HCT116 (cell line): Measurements from ENCODE around the gene YWHAQ. TPM values are rescaled to one million over a fixed set of nuclear protein-coding genes. Genes with fewer than 3 reads are reported as not detected.
"Not testable (repeated sequence)": the region's sequence is repeated elsewhere in the genome, so short reads cannot be mapped to it uniquely, and the experiment has no call there.

ENCODE experiments used
- ATAC-seq: fragments of 200-7000 bp; cut with Tn5 transposase; 2 replicates; pipeline ENCODE4 v1.9.1; 2020; ENCODE audit warnings: mild to moderate bottlenecking, moderate library complexity
- BruUV-seq: library from RNA; stranded (reverse); fragments of 400-500 nt; replicated peaks from 2 replicates; lab custom pipeline; 2021; lab: Mats Ljungman, UMichigan
- CTCF ChIA-PET: fragments of 300-600 bp; sonication (Branson Sonifier 250); formaldehyde crosslinking; loops from one replicate; lab custom pipeline; 2021; ENCODE audit warnings: antibody characterized with exemption; lab: Charles Lee
- POLR2A ChIA-PET: fragments of 300-600, 350-600 bp; sonication (Branson Sonifier 250); formaldehyde crosslinking; loops from one replicate; lab custom pipeline; 2021; ENCODE audit warnings: antibody characterized with exemption; lab: Charles Lee
- RAD21 ChIA-PET, 2 experiments: fragments of 300-600 bp; sonication (Branson Sonifier 250); formaldehyde crosslinking; loops; one replicate each; lab custom pipeline; 2023; ENCODE audit warnings: low total read pairs in 2 of 2; ENCODE audit not compliant: uncharacterized antibody in 2 of 2, unreplicated experiment in 2 of 2, low non-redundant PET in 1 of 2; lab: Charles Lee
- DNase-seq: peaks from one replicate; pipeline ENCODE4 v3.0.0-alpha.2; 2010; ENCODE audit warnings: low read depth, low spot score
- H2AFZ ChIP-seq: fragments of 200-600 bp; shearing (Covaris generic), sonication (generic); 2 replicates; pipeline ENCODE4 v1.6.1; 2017; ENCODE audit warnings: low read depth, mixed run types, mixed read lengths, antibody characterized with exemption, low read length; ENCODE audit not compliant: poor library complexity, severe bottlenecking
- H3K27ac ChIP-seq: 2 replicates; pipeline ENCODE4 v1.5.1; 2012; ENCODE audit warnings: low read depth, low read length
- H3K27me3 ChIP-seq: fragments of 200-600 bp; sonication (generic); 2 replicates; pipeline ENCODE4 v1.6.1; 2016; ENCODE audit warnings: mixed run types, low read length, mixed read lengths; ENCODE audit not compliant: insufficient read depth
- H3K36me3 ChIP-seq, 2 experiments: fragments of 200-500 bp in 1 of 2; fragments of 200-600 bp in 1 of 2; sonication (Bioruptor generic) in 1 of 2; sonication (generic) in 1 of 2; 2 replicates each; pipeline versions ENCODE4 v1.5.1 to v1.6.1; 2014 to 2016; ENCODE audit warnings: low read length in 2 of 2, inconsistent platforms in 1 of 2, mixed read lengths in 1 of 2, mixed run types in 1 of 2; ENCODE audit not compliant: insufficient read depth in 2 of 2, control insufficient read depth in 1 of 2
- H3K4me1 ChIP-seq, 2 experiments: fragments of 200-600 bp in 1 of 2; sonication (generic) in 1 of 2; 2 replicates each; pipeline versions ENCODE4 v1.5.1 to v1.6.1; 2012 to 2017; ENCODE audit warnings: low read length in 2 of 2, inconsistent platforms in 1 of 2, mild to moderate bottlenecking in 1 of 2, mixed read lengths in 1 of 2, mixed run types in 1 of 2, moderate library complexity in 1 of 2; ENCODE audit not compliant: insufficient read depth in 2 of 2, control insufficient read depth in 1 of 2
- H3K4me2 ChIP-seq: fragments of 200-600 bp; sonication (generic); 2 replicates; pipeline ENCODE4 v1.6.1; 2017; ENCODE audit warnings: mixed run types, low read length, mixed read lengths
- H3K4me3 ChIP-seq, 2 experiments: fragments of 200-600 bp in 1 of 2; sonication (generic) in 1 of 2; replicated peaks in 1 of 2; 2 replicates each; pipeline ENCODE4 v1.5.1; 2011 to 2016; ENCODE audit warnings: low read length in 2 of 2, control low read depth in 1 of 2, low read depth in 1 of 2, mild to moderate bottlenecking in 1 of 2, mixed read lengths in 1 of 2, mixed run types in 1 of 2
- H3K79me2 ChIP-seq: fragments of 200-600 bp; sonication (generic); 2 replicates; pipeline ENCODE4 v1.6.1; 2017; ENCODE audit warnings: mild to moderate bottlenecking, mixed run types, low read length, moderate library complexity, mixed read lengths; ENCODE audit not compliant: insufficient read depth
- H3K9ac ChIP-seq: fragments of 200-600 bp; sonication (generic); 2 replicates; pipeline ENCODE4 v1.6.1; 2016; ENCODE audit warnings: low read length, mixed read lengths
- H3K9me2 ChIP-seq: fragments of 200-600 bp; sonication (generic), shearing (Covaris generic); 2 replicates; pipeline ENCODE4 v1.6.1; 2017; ENCODE audit warnings: mixed run types, mild to moderate bottlenecking, moderate library complexity; ENCODE audit not compliant: insufficient read depth
- H3K9me3 ChIP-seq, 2 experiments: fragments of 200-500 bp in 1 of 2; fragments of 200-600 bp in 1 of 2; sonication (Bioruptor generic) in 1 of 2; sonication (generic) in 1 of 2; 2 replicates each; pipeline ENCODE4 v1.6.1; 2014 to 2017; ENCODE audit warnings: low read length in 2 of 2, mixed read lengths in 2 of 2, inconsistent platforms in 1 of 2, low read depth in 1 of 2, mild to moderate bottlenecking in 1 of 2, mixed run types in 1 of 2, moderate library complexity in 1 of 2; ENCODE audit not compliant: control insufficient read depth in 1 of 2, insufficient read depth in 1 of 2
- H4K20me1 ChIP-seq: fragments of 200-600 bp; sonication (generic), shearing (Covaris generic); 2 replicates; pipeline ENCODE4 v1.6.1; 2017; ENCODE audit warnings: mixed run types, mild to moderate bottlenecking, moderate library complexity; ENCODE audit not compliant: insufficient read depth
- CBX3 ChIP-seq: IDR thresholded peaks from 2 replicates; pipeline ENCODE4 v1.6.1; 2012; ENCODE audit warnings: low read depth
- ELF1 ChIP-seq: IDR thresholded peaks from 2 replicates; pipeline ENCODE4 v1.6.1; 2012; ENCODE audit warnings: low read depth, borderline replicate concordance
- EZH2 ChIP-seq: fragments of 200-600 bp; sonication (generic); IDR thresholded peaks from 2 replicates; pipeline ENCODE4 v1.6.1; 2017; ENCODE audit warnings: antibody characterized with exemption, mixed run types
- EZH2phosphoT487 ChIP-seq: fragments of 200-600 bp; IDR thresholded peaks from 2 replicates; pipeline ENCODE4 v1.6.1; 2018; ENCODE audit warnings: antibody characterized with exemption, borderline replicate concordance
- JUND ChIP-seq: IDR thresholded peaks from 2 replicates; pipeline ENCODE4 v1.6.1; 2012
- POLR2AphosphoS5 ChIP-seq: IDR thresholded peaks from 2 replicates; pipeline ENCODE4 v1.6.1; 2011; ENCODE audit warnings: mild to moderate bottlenecking, low read depth, low read length, moderate library complexity
- RAD21 ChIP-seq: IDR thresholded peaks from 2 replicates; pipeline ENCODE4 v1.6.1; 2012; ENCODE audit warnings: low read depth, mild to moderate bottlenecking
- SP1 ChIP-seq: IDR thresholded peaks from 2 replicates; pipeline ENCODE4 v1.6.1; 2012; ENCODE audit warnings: low read depth
- TCF7L2 ChIP-seq: IDR thresholded peaks from 2 replicates; pipeline ENCODE4 v1.7.0; 2011; ENCODE audit warnings: borderline replicate concordance, inconsistent platforms; ENCODE audit not compliant: insufficient read depth, insufficient read length; ENCODE audit errors: extremely low read depth
- ZBTB33 ChIP-seq: IDR thresholded peaks from 2 replicates; pipeline ENCODE4 v1.6.1; 2011; ENCODE audit warnings: mild to moderate bottlenecking, low read length, moderate library complexity; ENCODE audit not compliant: insufficient replicate concordance; ENCODE audit errors: extremely low read depth
- ZFX ChIP-seq: fragments of 450-650 bp; IDR thresholded peaks from 2 replicates; pipeline ENCODE4 v1.6.1; 2017
- ZNF274 ChIP-seq: fragments of 200-500 bp; sonication (Bioruptor generic); IDR thresholded peaks from 2 replicates; pipeline ENCODE4 v1.6.1; 2014; ENCODE audit warnings: mild to moderate bottlenecking, low read depth, low read length, inconsistent platforms
- intact Hi-C: fragments of 100-400 bp; cut with micrococcal nuclease; formaldehyde crosslinking; loops from 2 replicates; pipeline ENCODE4 v1.10.0; 2022
- total RNA-seq: library from RNA; stranded (reverse); gene quantifications from one replicate; pipeline ENCODE4 v1.2.1, GENCODE V29; 2021; ENCODE audit not compliant: unreplicated experiment

The YWHAQ gene
- total RNA-seq, 1 experiment from 2014 or later: 365 TPM

DNA sequence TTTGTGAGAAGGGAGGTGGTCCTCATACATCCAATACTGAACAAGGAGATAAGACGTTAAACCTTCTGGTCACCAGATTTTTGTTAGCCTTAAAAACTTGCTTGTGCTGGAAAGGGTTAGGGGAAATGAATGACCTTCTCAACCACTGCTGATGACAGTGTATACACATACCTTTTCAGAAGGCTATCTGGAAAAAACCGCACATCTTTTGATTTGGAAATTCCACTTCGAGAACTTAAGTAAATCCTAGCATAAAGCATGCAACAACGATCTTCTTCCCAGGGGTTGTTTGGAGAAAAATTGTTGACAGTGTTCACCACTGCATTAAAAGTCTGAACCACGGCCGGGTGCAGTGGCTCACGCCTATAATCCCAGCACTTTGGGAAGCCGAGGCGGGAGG is 7.6 kb downstream of the YWHAQ start:
- no TSS peak for BruUV-seq
- Histone ChIP-seq H3K4me2 (no peak overlapping the region), H3K9me2 (no peaks in the 10 kb centered on the region), H3K79me2 (peaks cover 100% of the 10 kb centered on the region), H3K4me3 (no peak overlapping the region), H2AFZ (no peak overlapping the region), H3K27ac (no peak overlapping the region), H3K9me3 (no peaks in the 10 kb centered on the region), H3K27me3 (no peaks in the 10 kb centered on the region), H3K9ac (no peak overlapping the region), H3K4me1 (peaks cover 0 to 5% of the 10 kb centered on the region in 2 experiments; a peak in 1 of 4 replicates), H4K20me1 (peaks cover 69% of the 10 kb centered on the region), H3K36me3 (peaks cover 3 to 36% of the 10 kb centered on the region in 2 experiments)
- intact Hi-C loops: no loop called here
- no peak for DNase-seq
- POLR2A ChIA-PET: no interaction called here
- ATAC-seq: no peak
- RAD21 ChIA-PET: no interaction called here
- CTCF ChIA-PET: interaction anchor here (1.0 kb wide), 1 partner anchor 12 kb away, joined by 3 read pairs; no protein-coding TSS in a partner anchor
- TF ChIP-seq ZFX (no peak), EZH2 (no peak), TCF7L2 (no peak), EZH2phosphoT487 (no peak), JUND (no peak), CBX3 (no peak), ELF1 (no peak), POLR2AphosphoS5 (no peak), ZBTB33 (no peak), RAD21 (no peak), ZNF274 (no peak), SP1 (no peak)

- POLR2A ChIA-PET, RAD21 ChIA-PET, intact Hi-C loops, H3K9me3 ChIP-seq, H3K9ac ChIP-seq, H2AFZ ChIP-seq, H3K9me2 ChIP-seq, H3K4me3 ChIP-seq, H3K4me2 ChIP-seq, ATAC-seq, DNase-seq, H3K4me1 ChIP-seq, BruUV-seq, H3K27ac ChIP-seq, CTCF ChIA-PET, H3K27me3 ChIP-seq: not testable (repeated sequence)
- H4K20me1 ChIP-seq: peaks cover 54% of the 10 kb centered on the region
- H3K79me2 ChIP-seq: peaks cover 100% of the 10 kb centered on the region
- peaks cover 0 to 23% of the 10 kb centered on the region in 2 experiments; a peak in 2 of 4 replicates for H3K36me3 ChIP-seq
These were observed 9.1 kb downstream of the YWHAQ start for GRCh38 chr2:9621655-9622054.
